ENCODE data around the gene ATP2C2.

DNA sequence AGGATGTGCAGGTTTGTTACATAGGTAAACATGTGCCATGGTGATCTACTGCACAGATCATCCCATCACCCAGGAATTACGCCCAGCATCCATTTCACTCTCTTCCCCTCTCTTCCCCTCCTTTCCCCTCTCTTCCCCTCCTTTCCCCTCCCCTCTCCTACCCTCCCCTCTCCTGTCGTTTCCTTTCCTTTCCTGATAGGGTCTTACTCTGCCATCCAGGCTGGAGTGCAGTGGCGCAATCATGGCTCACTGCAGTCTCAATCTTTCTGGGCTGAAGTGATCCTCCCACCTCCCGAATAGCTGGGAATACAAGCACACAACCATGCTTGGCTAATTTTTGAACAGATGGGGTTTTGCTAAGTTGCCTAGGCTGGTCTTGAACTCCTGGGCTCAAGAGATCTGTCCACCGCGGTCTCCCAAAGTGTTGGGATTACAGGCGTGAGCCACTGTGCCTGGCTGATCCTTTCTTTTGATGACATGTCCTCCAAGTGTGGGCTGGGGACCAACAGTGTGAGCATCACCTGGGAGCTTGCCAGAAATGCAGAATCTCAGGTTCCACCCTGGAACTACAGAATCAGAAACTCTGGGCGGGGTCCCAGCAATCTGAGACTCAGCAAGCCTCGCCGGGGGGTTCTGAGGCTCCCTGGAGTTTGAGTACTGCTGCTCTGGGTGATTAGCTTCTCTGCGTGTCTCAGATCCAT is 10.8 kb downstream of the ATP2C2 start:
- TF ChIP-seq, protein P1, sequence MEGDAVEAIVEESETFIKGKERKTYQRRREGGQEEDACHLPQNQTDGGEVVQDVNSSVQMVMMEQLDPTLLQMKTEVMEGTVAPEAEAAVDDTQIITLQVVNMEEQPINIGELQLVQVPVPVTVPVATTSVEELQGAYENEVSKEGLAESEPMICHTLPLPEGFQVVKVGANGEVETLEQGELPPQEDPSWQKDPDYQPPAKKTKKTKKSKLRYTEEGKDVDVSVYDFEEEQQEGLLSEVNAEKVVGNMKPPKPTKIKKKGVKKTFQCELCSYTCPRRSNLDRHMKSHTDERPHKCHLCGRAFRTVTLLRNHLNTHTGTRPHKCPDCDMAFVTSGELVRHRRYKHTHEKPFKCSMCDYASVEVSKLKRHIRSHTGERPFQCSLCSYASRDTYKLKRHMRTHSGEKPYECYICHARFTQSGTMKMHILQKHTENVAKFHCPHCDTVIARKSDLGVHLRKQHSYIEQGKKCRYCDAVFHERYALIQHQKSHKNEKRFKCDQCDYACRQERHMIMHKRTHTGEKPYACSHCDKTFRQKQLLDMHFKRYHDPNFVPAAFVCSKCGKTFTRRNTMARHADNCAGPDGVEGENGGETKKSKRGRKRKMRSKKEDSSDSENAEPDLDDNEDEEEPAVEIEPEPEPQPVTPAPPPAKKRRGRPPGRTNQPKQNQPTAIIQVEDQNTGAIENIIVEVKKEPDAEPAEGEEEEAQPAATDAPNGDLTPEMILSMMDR (IDR thresholded peaks at IDR 0.05; ENCODE audit: insufficient read depth, low read length): no peak
- TF ChIP-seq GABPA (IDR thresholded peaks at IDR 0.05; ENCODE audit: low read depth): no peak
- TF ChIP-seq, protein P2, sequence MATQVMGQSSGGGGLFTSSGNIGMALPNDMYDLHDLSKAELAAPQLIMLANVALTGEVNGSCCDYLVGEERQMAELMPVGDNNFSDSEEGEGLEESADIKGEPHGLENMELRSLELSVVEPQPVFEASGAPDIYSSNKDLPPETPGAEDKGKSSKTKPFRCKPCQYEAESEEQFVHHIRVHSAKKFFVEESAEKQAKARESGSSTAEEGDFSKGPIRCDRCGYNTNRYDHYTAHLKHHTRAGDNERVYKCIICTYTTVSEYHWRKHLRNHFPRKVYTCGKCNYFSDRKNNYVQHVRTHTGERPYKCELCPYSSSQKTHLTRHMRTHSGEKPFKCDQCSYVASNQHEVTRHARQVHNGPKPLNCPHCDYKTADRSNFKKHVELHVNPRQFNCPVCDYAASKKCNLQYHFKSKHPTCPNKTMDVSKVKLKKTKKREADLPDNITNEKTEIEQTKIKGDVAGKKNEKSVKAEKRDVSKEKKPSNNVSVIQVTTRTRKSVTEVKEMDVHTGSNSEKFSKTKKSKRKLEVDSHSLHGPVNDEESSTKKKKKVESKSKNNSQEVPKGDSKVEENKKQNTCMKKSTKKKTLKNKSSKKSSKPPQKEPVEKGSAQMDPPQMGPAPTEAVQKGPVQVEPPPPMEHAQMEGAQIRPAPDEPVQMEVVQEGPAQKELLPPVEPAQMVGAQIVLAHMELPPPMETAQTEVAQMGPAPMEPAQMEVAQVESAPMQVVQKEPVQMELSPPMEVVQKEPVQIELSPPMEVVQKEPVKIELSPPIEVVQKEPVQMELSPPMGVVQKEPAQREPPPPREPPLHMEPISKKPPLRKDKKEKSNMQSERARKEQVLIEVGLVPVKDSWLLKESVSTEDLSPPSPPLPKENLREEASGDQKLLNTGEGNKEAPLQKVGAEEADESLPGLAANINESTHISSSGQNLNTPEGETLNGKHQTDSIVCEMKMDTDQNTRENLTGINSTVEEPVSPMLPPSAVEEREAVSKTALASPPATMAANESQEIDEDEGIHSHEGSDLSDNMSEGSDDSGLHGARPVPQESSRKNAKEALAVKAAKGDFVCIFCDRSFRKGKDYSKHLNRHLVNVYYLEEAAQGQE (IDR thresholded peaks at IDR 0.05; ENCODE audit: insufficient replicate concordance, low read depth): no peak

Measured in HL-60 (cell line).